Fibroblast of mammary gland (primary cell): Measurements from ENCODE around the gene SIDT2.

Source experiments
- DNase-seq: peaks from one replicate; pipeline ENCODE4 v3.0.0-alpha.2; 2010; ENCODE audit warnings: low read depth
- H3K4me3 ChIP-seq: 2 replicates; pipeline ENCODE4 v1.5.1; 2011; ENCODE audit warnings: low read depth, mild to moderate bottlenecking, low read length, moderate library complexity; ENCODE audit not compliant: control insufficient read depth
- TF ChIP-seq, protein P1 (sequence below): conservative IDR thresholded peaks from 2 replicates; pipeline ENCODE4 v1.5.1; 2011; ENCODE audit warnings: low read depth, low read length, inconsistent platforms; ENCODE audit not compliant: control insufficient read depth, insufficient read depth

The SIDT2 gene

GRCh38 chr11:117144477-117145392, 33.8 kb upstream of the SIDT2 start:
- TF ChIP-seq, protein P1, sequence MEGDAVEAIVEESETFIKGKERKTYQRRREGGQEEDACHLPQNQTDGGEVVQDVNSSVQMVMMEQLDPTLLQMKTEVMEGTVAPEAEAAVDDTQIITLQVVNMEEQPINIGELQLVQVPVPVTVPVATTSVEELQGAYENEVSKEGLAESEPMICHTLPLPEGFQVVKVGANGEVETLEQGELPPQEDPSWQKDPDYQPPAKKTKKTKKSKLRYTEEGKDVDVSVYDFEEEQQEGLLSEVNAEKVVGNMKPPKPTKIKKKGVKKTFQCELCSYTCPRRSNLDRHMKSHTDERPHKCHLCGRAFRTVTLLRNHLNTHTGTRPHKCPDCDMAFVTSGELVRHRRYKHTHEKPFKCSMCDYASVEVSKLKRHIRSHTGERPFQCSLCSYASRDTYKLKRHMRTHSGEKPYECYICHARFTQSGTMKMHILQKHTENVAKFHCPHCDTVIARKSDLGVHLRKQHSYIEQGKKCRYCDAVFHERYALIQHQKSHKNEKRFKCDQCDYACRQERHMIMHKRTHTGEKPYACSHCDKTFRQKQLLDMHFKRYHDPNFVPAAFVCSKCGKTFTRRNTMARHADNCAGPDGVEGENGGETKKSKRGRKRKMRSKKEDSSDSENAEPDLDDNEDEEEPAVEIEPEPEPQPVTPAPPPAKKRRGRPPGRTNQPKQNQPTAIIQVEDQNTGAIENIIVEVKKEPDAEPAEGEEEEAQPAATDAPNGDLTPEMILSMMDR, result no peak
- peak; percentile 73 for DNase-seq
- H3K4me3 ChIP-seq, result peak overlapping the region; percentile 97

GRCh38 chr11:117145393-117145761, 33.2 kb upstream of the SIDT2 start:
- DNase-seq, result peak; percentile 56

DNA sequence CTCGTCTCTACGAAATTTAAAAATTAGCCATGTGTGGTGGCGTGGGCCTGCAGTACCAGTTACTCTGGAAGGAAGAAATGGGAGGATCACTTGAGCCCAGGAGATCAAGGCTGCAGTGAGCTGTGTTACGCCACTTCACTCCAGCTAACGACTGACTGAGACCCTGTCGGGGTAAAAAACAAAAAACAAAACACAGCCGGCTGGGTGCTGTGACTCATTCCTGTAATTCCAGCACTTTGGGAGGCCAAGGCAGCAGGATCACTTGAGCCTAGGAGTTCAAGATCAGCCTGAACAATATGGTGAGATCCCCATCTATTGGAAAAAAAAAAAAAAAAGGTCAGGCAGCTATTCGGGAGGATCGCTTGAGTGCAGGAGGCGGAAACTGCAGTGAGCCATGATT, 32.0 kb upstream of the SIDT2 start:
- no peak overlapping the region for H3K4me3 ChIP-seq
- TF ChIP-seq, protein P1, result no peak
- peak; percentile 58 for DNase-seq

More at GRCh38 chr11:117145393-117145761, 33.2 kb upstream of the SIDT2 start:
- TF ChIP-seq, protein P1, result peak; percentile 17
- H3K4me3 ChIP-seq, result peak overlapping the region; percentile 97

- TF ChIP-seq, protein P1, result no peak
- H3K4me3 ChIP-seq, result no peak overlapping the region
- DNase-seq, result no peak
Observed at GRCh38 chr11:117152066-117152465, 26.5 kb upstream of the SIDT2 start.

GRCh38 chr11:117154468-117154867, 24.1 kb upstream of the SIDT2 start:
- DNase-seq, result no peak
- TF ChIP-seq, protein P1, result no peak
- no peak overlapping the region for H3K4me3 ChIP-seq

GRCh38 chr11:117157507-117157906, 21.0 kb upstream of the SIDT2 start:
- H3K4me3 ChIP-seq, result no peak overlapping the region
- TF ChIP-seq, protein P1, result no peak
- DNase-seq, result no peak
